Measurements from ENCODE around the gene AP2S1.
"Not testable (repeated sequence)": the region's sequence is repeated elsewhere in the genome, so short reads cannot be mapped to it uniquely, and the experiment has no call there.

Gene AP2S1

GRCh38 chr19:46824890-46825730 lies 25.5 kb downstream of the AP2S1 start:
- no peak overlapping the region for H3K27ac ChIP-seq
- TF ChIP-seq CTCF (IDR thresholded peaks at IDR 0.05), result no peak
- no peak for TF ChIP-seq ZFX (IDR thresholded peaks at IDR 0.05; ENCODE audit: borderline replicate concordance)

GRCh38 chr19:46823049-46823448 lies 27.6 kb downstream of the AP2S1 start:
- no peak overlapping the region for H3K27ac ChIP-seq
- TF ChIP-seq ZFX (IDR thresholded peaks at IDR 0.05; ENCODE audit: borderline replicate concordance) (no peak), CTCF (IDR thresholded peaks at IDR 0.05) (no peak)

- H3K27ac ChIP-seq, result not testable (repeated sequence)
Measured at GRCh38 chr19:46822410-46822787, 28.2 kb downstream of the AP2S1 start.

- H3K27ac ChIP-seq, result no peak overlapping the region
Measured at GRCh38 chr19:46821512-46822409, 28.9 kb downstream of the AP2S1 start.

GRCh38 chr19:46818812-46819211 lies 31.8 kb downstream of the AP2S1 start:
- no peak for TF ChIP-seq CTCF (IDR thresholded peaks at IDR 0.05)
- no peak for TF ChIP-seq ZFX (IDR thresholded peaks at IDR 0.05; ENCODE audit: borderline replicate concordance)
- no peak overlapping the region for H3K27ac ChIP-seq

More at GRCh38 chr19:46821512-46822409, 28.9 kb downstream of the AP2S1 start:
- no peak for TF ChIP-seq ZFX (IDR thresholded peaks at IDR 0.05; ENCODE audit: borderline replicate concordance)
- TF ChIP-seq CTCF (IDR thresholded peaks at IDR 0.05), result no peak

GRCh38 chr19:46815833-46816627 lies 34.6 kb downstream of the AP2S1 start:
- TF ChIP-seq CTCF (IDR thresholded peaks at IDR 0.05) (no peak), ZFX (IDR thresholded peaks at IDR 0.05; ENCODE audit: borderline replicate concordance) (no peak)
- H3K27ac ChIP-seq, result no peak overlapping the region

GRCh38 chr19:46813839-46814358 lies 36.7 kb downstream of the AP2S1 start:
- no peak overlapping the region for H3K27ac ChIP-seq
- TF ChIP-seq CTCF (IDR thresholded peaks at IDR 0.05) (no peak), ZFX (IDR thresholded peaks at IDR 0.05; ENCODE audit: borderline replicate concordance) (no peak)
